OCI-LY1 (cell line): ENCODE measurements around the gene NSUN6.

Experiments used
- H2AFZ ChIP-seq: fragments of 200-600 bp; sonication (generic), shearing (Covaris generic); 2 replicates; pipeline ENCODE4 v1.6.0; 2014; ENCODE audit warnings: antibody characterized with exemption, mild to moderate bottlenecking, low read length
- H3F3A ChIP-seq: fragments of 200-600 bp; sonication (generic), shearing (Covaris generic); 2 replicates; pipeline ENCODE4 v1.6.0; 2014; ENCODE audit warnings: mild to moderate bottlenecking, antibody characterized with exemption, low read length, moderate library complexity; ENCODE audit not compliant: insufficient read depth
- H3K27ac ChIP-seq: fragments of 200-600 bp; sonication (generic); 2 replicates; pipeline ENCODE4 v1.5.1; 2014; ENCODE audit warnings: low read length, mixed run types, mild to moderate bottlenecking, low read depth; ENCODE audit not compliant: poor library complexity, severe bottlenecking
- H3K27me3 ChIP-seq: fragments of 200-600 bp; sonication (generic); 2 replicates; pipeline ENCODE4 v1.6.0; 2014; ENCODE audit warnings: antibody characterized with exemption, mild to moderate bottlenecking, low read length, moderate library complexity; ENCODE audit not compliant: insufficient read depth
- H3K36me3 ChIP-seq: fragments of 200-600 bp; sonication (generic); 2 replicates; pipeline ENCODE4 v1.6.1; 2014; ENCODE audit warnings: mild to moderate bottlenecking, antibody characterized with exemption, low read length, moderate library complexity, mixed read lengths; ENCODE audit not compliant: insufficient read depth
- H3K4me1 ChIP-seq: fragments of 200-600 bp; sonication (generic); 2 replicates; pipeline ENCODE4 v1.5.1; 2014; ENCODE audit warnings: mild to moderate bottlenecking, low read length, moderate library complexity; ENCODE audit not compliant: insufficient read depth, severe bottlenecking
- H3K4me2 ChIP-seq: fragments of 200-600 bp; sonication (generic), shearing (Covaris generic); 2 replicates; pipeline ENCODE4 v1.6.1; 2014; ENCODE audit warnings: low read length
- H3K4me3 ChIP-seq: fragments of 200-600 bp; sonication (generic); 2 replicates; pipeline ENCODE4 v1.5.1; 2014; ENCODE audit warnings: low read length, low read depth, mild to moderate bottlenecking, mixed read lengths; ENCODE audit not compliant: poor library complexity, severe bottlenecking
- H3K79me2 ChIP-seq: fragments of 200-600 bp; shearing (Covaris generic); 2 replicates; pipeline ENCODE4 v1.6.1; 2016; ENCODE audit warnings: mixed run types, low read length, mixed read lengths; ENCODE audit not compliant: insufficient read depth
- H3K9ac ChIP-seq: fragments of 200-600 bp; sonication (generic), shearing (Covaris generic); 2 replicates; pipeline ENCODE4 v1.6.1; 2014; ENCODE audit warnings: mild to moderate bottlenecking, low read length, mixed read lengths
- H3K9me2 ChIP-seq: fragments of 200-600 bp; sonication (generic), shearing (Covaris generic); 2 replicates; pipeline ENCODE4 v1.6.1; 2014; ENCODE audit warnings: low read depth, mild to moderate bottlenecking, low read length, mixed read lengths
- H3K9me3 ChIP-seq: fragments of 200-600 bp; shearing (Covaris generic); 2 replicates; pipeline ENCODE4 v1.6.1; 2014; ENCODE audit warnings: low read length, mixed read lengths
- H4K20me1 ChIP-seq: fragments of 200-600 bp; sonication (generic), shearing (Covaris generic); 2 replicates; pipeline ENCODE4 v1.6.0; 2016; ENCODE audit warnings: mild to moderate bottlenecking, low read length; ENCODE audit not compliant: insufficient read depth
- EZH2 ChIP-seq: fragments of 200-600 bp; sonication (generic), shearing (Covaris generic); IDR thresholded peaks from 2 replicates; pipeline ENCODE4 v1.8.0; 2017; ENCODE audit warnings: borderline replicate concordance, mixed run types, mild to moderate bottlenecking, antibody characterized with exemption, low read length, moderate library complexity, mixed read lengths
- TF ChIP-seq, protein P1 (sequence below): fragments of 200-600 bp; sonication (generic), shearing (Covaris generic); IDR thresholded peaks from 2 replicates; pipeline ENCODE4 v1.5.1; 2017; ENCODE audit warnings: mild to moderate bottlenecking, antibody characterized with exemption, low read length, moderate library complexity, mixed read lengths

The NSUN6 gene

DNA sequence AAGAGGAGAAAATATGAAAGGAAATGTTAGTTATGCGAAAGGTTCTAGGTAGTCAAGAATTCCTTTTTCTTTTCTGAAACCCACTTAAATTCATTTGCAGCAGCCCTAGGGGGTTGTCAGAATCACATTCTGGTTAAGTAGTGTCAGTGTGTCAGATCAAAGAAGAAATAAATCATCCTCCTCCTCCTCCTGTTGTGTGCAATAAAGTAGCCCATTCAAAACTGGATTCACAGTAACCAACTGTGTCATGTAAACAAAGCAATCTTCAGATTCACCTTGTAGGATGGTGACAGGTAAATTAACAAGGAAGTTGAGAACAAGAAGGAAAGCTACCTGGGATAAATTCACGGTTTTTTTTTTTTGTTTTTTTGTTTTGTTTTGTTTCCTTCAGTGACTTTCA is 127.5 kb downstream of the NSUN6 start:
- no peaks in the 10 kb centered on the region for H3K4me1 ChIP-seq
- no peaks in the 10 kb centered on the region for H3F3A ChIP-seq
- no peaks in the 10 kb centered on the region for H3K27me3 ChIP-seq

DNA sequence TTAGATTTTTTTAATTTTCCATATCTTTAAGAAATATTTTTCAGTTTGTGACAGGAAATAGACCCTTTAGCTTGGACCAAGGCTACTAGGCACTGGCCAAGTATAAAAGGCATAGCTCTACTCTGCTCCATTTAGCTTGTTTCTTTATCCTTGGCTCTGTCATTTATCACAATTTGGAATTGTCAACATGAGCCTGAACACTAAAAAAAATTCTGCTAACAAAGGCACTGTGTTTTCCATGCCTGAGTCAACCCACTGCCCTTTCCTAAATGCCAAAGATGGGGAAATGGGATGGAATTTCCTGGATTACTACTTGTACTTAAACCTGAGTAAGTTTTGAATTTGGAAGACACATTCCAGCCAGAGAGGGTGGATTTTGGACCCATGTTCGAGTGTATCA is 128.4 kb downstream of the NSUN6 start:
- H3K27me3 ChIP-seq, result no peaks in the 10 kb centered on the region
- H3K4me2 ChIP-seq, result no peak overlapping the region

More for the DNA sequence above, 127.5 kb downstream of the NSUN6 start:
- Histone ChIP-seq H3K27ac (no peak overlapping the region), H3K36me3 (no peaks in the 10 kb centered on the region; the same call in 1 of the 2 replicates), H3K4me2 (no peak overlapping the region), H3K79me2 (no peaks in the 10 kb centered on the region), H3K4me3 (no peak overlapping the region), H4K20me1 (no peaks in the 10 kb centered on the region), H3K9ac (no peak overlapping the region), H3K9me3 (no peaks in the 10 kb centered on the region), H3K9me2 (no peaks in the 10 kb centered on the region), H2AFZ (no peak overlapping the region)
- TF ChIP-seq EZH2, result no peak
- TF ChIP-seq, protein P1, sequence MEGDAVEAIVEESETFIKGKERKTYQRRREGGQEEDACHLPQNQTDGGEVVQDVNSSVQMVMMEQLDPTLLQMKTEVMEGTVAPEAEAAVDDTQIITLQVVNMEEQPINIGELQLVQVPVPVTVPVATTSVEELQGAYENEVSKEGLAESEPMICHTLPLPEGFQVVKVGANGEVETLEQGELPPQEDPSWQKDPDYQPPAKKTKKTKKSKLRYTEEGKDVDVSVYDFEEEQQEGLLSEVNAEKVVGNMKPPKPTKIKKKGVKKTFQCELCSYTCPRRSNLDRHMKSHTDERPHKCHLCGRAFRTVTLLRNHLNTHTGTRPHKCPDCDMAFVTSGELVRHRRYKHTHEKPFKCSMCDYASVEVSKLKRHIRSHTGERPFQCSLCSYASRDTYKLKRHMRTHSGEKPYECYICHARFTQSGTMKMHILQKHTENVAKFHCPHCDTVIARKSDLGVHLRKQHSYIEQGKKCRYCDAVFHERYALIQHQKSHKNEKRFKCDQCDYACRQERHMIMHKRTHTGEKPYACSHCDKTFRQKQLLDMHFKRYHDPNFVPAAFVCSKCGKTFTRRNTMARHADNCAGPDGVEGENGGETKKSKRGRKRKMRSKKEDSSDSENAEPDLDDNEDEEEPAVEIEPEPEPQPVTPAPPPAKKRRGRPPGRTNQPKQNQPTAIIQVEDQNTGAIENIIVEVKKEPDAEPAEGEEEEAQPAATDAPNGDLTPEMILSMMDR, result no peak

DNA sequence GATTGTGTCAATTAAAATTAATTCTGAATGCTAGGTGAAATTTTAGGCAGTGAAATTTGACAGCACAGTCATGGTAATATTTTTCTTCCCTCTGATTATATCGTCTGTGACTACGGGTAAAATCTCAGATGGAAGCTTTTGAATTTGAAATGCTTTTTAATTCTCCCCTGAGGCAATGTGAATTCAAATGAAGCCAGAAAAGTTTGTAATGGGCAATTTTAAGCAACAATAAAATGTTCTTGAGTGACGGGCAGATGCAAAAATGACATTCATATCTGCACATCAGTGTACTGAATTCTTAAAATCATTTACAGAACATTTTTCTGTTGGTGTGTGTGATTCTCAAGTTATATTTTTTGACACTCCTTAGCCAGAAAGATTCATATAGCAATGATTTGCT is 134.5 kb downstream of the NSUN6 start:
- Histone ChIP-seq H3K27me3 (no peaks in the 10 kb centered on the region), H3K4me3 (no peak overlapping the region)

More for the DNA sequence above, 128.4 kb downstream of the NSUN6 start:
- H3K9me3 ChIP-seq, result no peaks in the 10 kb centered on the region
- H3K79me2 ChIP-seq, result no peaks in the 10 kb centered on the region
- H3K9ac ChIP-seq, result no peak overlapping the region
- no peak for TF ChIP-seq EZH2
- TF ChIP-seq, protein P1, result no peak
- no peak overlapping the region for H3K4me3 ChIP-seq
- no peaks in the 10 kb centered on the region; the same call in 1 of the 2 replicates for H3K36me3 ChIP-seq
- H3K9me2 ChIP-seq, result no peaks in the 10 kb centered on the region
- no peaks in the 10 kb centered on the region for H3K4me1 ChIP-seq
- no peaks in the 10 kb centered on the region for H3F3A ChIP-seq
- no peak overlapping the region for H2AFZ ChIP-seq
- no peaks in the 10 kb centered on the region for H4K20me1 ChIP-seq
- H3K27ac ChIP-seq, result no peak overlapping the region

More for the DNA sequence above, 134.5 kb downstream of the NSUN6 start:
- Histone ChIP-seq H3K4me1 (no peaks in the 10 kb centered on the region), H3F3A (no peaks in the 10 kb centered on the region), H4K20me1 (no peaks in the 10 kb centered on the region), H3K79me2 (no peaks in the 10 kb centered on the region), H3K27ac (no peak overlapping the region), H3K36me3 (no peaks in the 10 kb centered on the region; the same call in 1 of the 2 replicates), H3K9me3 (no peaks in the 10 kb centered on the region), H2AFZ (no peak overlapping the region), H3K9me2 (no peaks in the 10 kb centered on the region), H3K4me2 (no peak overlapping the region), H3K9ac (no peak overlapping the region)
- TF ChIP-seq EZH2, result no peak
- TF ChIP-seq, protein P1, result no peak
